ENCODE results near the gene KLK14. TPM values are rescaled to one million over a fixed set of nuclear protein-coding genes. Genes with fewer than 3 reads are reported as not detected.

KLK14 gene
- total RNA-seq, 1 experiment from 2014 or later, result 0.26 TPM

GRCh38 chr19:51079481-51080110, 3.1 kb downstream of the KLK14 start:
- Histone ChIP-seq H2BK15ac (ENCODE audit: low read depth, low read length) (no peak overlapping the region), H3K14ac (ENCODE audit: insufficient read depth, low read length) (no peak overlapping the region; the same call in 1 of the 2 replicates), H3K27me3 (ENCODE audit: insufficient read depth, low read length) (no peaks in the 10 kb centered on the region; the same call in 1 of the 2 replicates), H2BK120ac (ENCODE audit: low read depth, low read length, poor library complexity, severe bottlenecking) (no peak overlapping the region), H3K4me1 (ENCODE audit: insufficient read depth, low read length) (peaks cover 2% of the 10 kb centered on the region; the same call in 1 of the 2 replicates), H2BK12ac (ENCODE audit: insufficient read length, low read depth, low read length) (no peak overlapping the region), H3K4me2 (ENCODE audit: insufficient read depth, insufficient read length, low read length) (no peak overlapping the region), H3K9me3 (ENCODE audit: control insufficient read depth, low read depth, low read length) (no peaks in the 10 kb centered on the region), H4K5ac (ENCODE audit: insufficient read length, low read depth, low read length) (no peak overlapping the region), H3K9ac (ENCODE audit: extremely low read depth, insufficient read length, low read length) (no peak overlapping the region), H3K79me1 (ENCODE audit: insufficient read depth, low read depth, low read length, poor library complexity, severe bottlenecking) (no peaks in the 10 kb centered on the region), H3K56ac (ENCODE audit: insufficient read length, low read depth, low read length) (no peak overlapping the region), H3K4ac (ENCODE audit: low read depth, low read length) (no peak overlapping the region), H2BK20ac (ENCODE audit: low read depth, low read length, poor library complexity, severe bottlenecking) (no peak overlapping the region), H4K20me1 (ENCODE audit: control insufficient read depth, insufficient read depth, insufficient read length) (no peaks in the 10 kb centered on the region), H2BK5ac (ENCODE audit: insufficient read length, low read length) (no peak overlapping the region), H3K23ac (ENCODE audit: insufficient read length, low read depth, low read length) (no peak overlapping the region), H3K18ac (ENCODE audit: insufficient read length, low read depth, low read length) (no peak overlapping the region), H4K91ac (ENCODE audit: insufficient read length, low read depth, low read length) (no peak overlapping the region), H4K8ac (replicated peaks; ENCODE audit: insufficient read length, low read depth, low read length) (no peak overlapping the region), H2AFZ (ENCODE audit: low read length) (no peak overlapping the region), H3K27ac (ENCODE audit: insufficient read length, low read depth, low read length) (no peak overlapping the region), H3K79me2 (ENCODE audit: insufficient read depth, low read length) (no peaks in the 10 kb centered on the region), H2AK5ac (ENCODE audit: insufficient read length, low read length) (no peak overlapping the region), H3K23me2 (ENCODE audit: insufficient read length, low read depth, low read length, poor library complexity, severe bottlenecking) (no peaks in the 10 kb centered on the region), H3T11ph (ENCODE audit: low read length) (no peak overlapping the region)
- 0 out of 7 replicates have a peak overlapping the region, but pooled peaks of 1 of the 3 experiments have one; percentile 28 for H3K27ac Mint-ChIP-seq
- no peak for TF ChIP-seq CTCF (conservative IDR thresholded peaks at IDR 0.05)
- no peaks in the 10 kb centered on the region for H3K36me3 Mint-ChIP-seq (ENCODE audit: insufficient read depth in 1 of 3, low read depth in 3 of 3)
- H3K9me3 Mint-ChIP-seq, result no peaks in the 10 kb centered on the region
- H3K4me1 Mint-ChIP-seq, result peaks cover 28 to 32% of the 10 kb centered on the region in 2 experiments
- no peak for DNase-seq
- no CpG with 5 or more reads among the region's 27 CpGs for WGBS (ENCODE audit: extremely low coverage, insufficient read length, low lambda C conversion rate)
- no peak overlapping the region for H3K4me3 Mint-ChIP-seq
- H3K27me3 Mint-ChIP-seq (ENCODE audit: low read depth), result peaks cover 18% of the 10 kb centered on the region

Measured in H9 (cell line).